ENCODE results near the gene SLC25A39.

SLC25A39 gene

DNA sequence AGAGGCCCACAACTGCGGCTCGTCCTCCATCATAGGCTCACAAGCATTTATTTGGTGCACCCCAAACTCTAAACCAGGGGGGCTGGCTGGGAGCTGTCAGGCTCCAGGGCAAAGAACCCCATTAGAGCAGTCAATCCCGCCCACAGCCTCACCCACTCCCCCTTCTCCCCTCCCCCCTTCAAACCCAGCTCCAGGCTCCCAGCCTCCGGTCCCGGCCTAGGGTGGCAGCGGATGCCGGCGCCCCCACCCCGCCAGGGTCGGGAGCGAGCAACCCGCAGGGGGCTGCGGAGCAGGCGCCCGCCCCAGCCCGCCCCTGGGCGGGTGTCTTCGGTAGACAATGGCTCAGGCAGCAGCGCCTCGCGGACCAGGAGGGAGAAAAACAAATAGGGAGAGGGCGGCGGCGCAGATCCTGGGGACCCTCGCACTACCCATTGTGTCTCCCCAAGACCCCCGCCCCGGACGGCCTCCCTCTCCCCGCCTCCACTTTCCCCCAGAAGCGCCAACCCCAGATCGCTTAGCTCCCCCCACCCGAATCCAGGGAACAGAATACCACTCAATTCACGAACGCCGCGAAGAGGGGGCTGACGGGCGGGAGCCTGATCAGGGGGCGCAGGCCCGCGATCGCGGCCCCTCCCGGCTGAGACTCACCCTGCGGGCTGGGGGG is 38.5 kb upstream of the SLC25A39 start:
- TF ChIP-seq CTCF (conservative IDR thresholded peaks at IDR 0.05; ENCODE audit: low read depth, low read length), result no peak
- DNase-seq (ENCODE audit: low read depth), result no peak
- H3K4me3 ChIP-seq (ENCODE audit: low read depth, low read length), result peak overlapping the region; percentile 68

DNA sequence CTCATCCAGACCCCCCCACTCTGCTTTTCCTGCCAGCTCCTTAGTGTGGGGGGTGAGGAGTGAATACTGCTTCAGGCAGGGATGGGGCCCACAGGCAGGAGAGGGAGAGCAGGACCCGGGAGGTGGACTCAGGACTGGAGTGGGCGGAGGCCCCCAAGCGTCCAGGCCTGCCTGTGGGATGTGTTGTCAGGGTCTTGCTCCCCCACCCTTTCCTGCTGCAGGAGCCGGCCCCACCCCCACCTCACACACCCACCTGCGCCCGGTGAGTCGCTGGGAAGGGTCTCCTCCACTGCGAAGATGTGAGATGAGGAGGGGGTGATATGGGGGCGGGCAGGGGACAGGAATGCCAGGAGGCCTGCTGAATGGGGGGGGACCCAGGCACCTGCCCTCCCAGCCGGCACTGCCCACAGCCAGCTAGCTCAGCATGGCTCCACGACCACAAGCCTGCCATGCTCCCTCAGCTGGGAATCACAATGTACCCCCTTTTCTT is 37.9 kb upstream of the SLC25A39 start:
- peak overlapping the region; percentile 68 for H3K4me3 ChIP-seq (ENCODE audit: low read depth, low read length)
- no peak for DNase-seq (ENCODE audit: low read depth)
- TF ChIP-seq CTCF (conservative IDR thresholded peaks at IDR 0.05; ENCODE audit: low read depth, low read length), result no peak

- no peak overlapping the region for H3K4me3 ChIP-seq (ENCODE audit: low read depth, low read length)
- TF ChIP-seq CTCF (conservative IDR thresholded peaks at IDR 0.05; ENCODE audit: low read depth, low read length), result no peak
- DNase-seq (ENCODE audit: low read depth), result no peak
Observed at GRCh38 chr17:44361292-44362260, 37.0 kb upstream of the SLC25A39 start.

DNA sequence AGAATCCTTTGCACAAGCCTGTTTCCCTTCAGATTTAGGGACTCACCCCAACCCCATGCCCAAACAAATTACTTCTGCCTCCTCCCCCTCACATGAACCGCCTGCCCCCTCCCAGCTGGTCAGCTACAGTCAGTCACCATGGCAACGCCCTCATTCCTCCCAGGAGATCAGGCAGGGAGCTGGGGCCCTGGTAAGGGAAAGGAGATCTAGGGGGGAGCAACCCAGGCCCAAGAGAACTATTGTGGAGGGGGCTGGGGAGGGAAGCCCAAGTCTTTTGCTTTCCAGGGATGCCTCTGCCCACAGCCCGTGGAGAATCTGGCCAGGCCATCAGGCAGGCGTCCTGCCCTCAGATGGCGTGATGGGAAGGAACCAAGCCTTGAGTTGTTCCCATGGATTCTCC is 36.2 kb upstream of the SLC25A39 start:
- no peak overlapping the region for H3K4me3 ChIP-seq (ENCODE audit: low read depth, low read length)
- TF ChIP-seq CTCF (conservative IDR thresholded peaks at IDR 0.05; ENCODE audit: low read depth, low read length), result no peak
- peak; percentile 80 for DNase-seq (ENCODE audit: low read depth)

- H3K4me3 ChIP-seq (ENCODE audit: low read depth, low read length), result no peak overlapping the region
Observed at GRCh38 chr17:44360144-44360533, 35.5 kb upstream of the SLC25A39 start.

DNA sequence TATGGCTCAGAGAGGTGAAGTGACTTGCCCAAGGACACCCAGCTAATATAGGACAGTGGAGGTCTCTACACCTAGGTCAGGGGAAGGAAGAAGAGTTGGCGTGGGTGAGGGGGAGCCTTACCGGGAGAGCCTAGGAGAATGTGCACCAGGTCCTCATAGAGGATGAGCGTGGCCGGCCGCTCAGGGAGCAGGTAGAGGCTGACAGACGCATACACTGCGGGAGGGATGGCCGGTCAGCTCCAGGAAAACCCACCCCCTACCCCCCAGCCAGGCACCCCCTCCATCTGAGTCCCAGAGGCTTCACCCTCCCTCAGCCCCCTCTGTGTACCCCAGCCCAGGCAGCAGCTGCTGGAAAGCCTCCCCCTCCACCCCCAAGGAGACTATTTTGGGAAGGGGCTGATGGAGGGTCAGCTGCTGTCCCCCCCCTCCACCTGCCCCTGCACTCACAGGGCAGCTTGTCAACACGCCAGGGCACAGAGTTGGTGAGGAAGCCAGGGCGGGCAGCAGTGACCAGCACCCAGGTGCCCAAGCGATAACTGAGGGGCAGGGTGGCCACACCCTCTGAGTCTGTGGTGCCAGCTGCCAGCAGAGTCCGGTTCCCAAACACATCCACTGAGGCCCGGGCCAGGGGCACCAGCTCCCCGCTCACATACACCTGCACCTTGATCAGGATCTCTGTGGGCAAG is 35.0 kb upstream of the SLC25A39 start:
- no peak for DNase-seq (ENCODE audit: low read depth)
- no peak for TF ChIP-seq CTCF (conservative IDR thresholded peaks at IDR 0.05; ENCODE audit: low read depth, low read length)
- no peak overlapping the region for H3K4me3 ChIP-seq (ENCODE audit: low read depth, low read length)

More at GRCh38 chr17:44360144-44360533, 35.5 kb upstream of the SLC25A39 start:
- TF ChIP-seq CTCF (conservative IDR thresholded peaks at IDR 0.05; ENCODE audit: low read depth, low read length), result no peak
- no peak for DNase-seq (ENCODE audit: low read depth)
